ENCODE measurements around the gene TRAPPC12.
"Not testable (repeated sequence)": the region's sequence is repeated elsewhere in the genome, so short reads cannot be mapped to it uniquely, and the experiment has no call there.

TRAPPC12 gene

DNA sequence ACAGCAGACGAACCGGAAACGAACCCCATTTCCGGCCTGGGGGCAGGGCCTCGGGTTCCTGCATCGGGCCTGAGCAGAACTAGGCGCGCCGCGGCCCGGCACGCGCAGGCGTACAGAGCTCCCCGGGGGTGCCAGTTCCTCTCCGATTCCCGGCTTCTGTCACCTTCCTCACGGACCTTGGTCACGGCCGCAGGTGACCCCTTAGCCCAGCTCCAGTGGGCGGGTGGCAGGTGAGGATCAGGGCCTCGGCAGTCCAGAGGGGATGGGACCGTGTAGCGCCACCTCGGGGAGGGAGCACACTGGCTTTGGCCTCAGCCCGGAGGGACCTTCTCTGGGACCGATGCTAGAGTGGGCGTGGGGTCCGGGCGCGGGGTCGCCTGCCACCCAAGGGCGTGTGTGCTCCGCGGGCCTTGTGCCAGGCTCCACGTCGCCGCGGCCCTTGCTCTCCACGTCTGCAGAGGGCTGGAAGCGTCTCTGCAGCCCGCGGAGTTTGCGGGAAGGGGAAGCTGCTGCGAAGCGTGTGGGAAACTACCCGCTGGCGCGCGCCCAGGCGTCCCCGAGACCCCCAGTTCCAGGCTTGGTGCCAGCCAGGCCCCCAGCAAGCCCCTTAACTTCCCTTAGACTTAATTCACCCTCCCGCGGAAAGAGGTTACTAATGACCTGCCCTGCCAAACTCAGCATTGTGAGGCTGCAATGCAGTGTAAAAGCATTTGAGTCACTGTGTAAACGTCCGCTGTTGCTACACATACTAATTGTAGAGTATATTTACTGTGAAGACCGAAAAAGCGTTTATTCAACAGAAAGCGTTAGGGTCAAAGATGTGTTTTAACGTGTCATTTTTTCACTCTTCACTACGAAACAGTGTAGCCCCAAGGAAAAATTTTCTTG, at the start of gene TRAPPC12:
Gene TRAPPC12, plus strand, starts transcription at position 48 of the 888 bp plus-strand sequence. CDS start 7,930 bp downstream, outside the sequence.
- peak; percentile 81 for DNase-seq (ENCODE audit: low spot score)

DNA sequence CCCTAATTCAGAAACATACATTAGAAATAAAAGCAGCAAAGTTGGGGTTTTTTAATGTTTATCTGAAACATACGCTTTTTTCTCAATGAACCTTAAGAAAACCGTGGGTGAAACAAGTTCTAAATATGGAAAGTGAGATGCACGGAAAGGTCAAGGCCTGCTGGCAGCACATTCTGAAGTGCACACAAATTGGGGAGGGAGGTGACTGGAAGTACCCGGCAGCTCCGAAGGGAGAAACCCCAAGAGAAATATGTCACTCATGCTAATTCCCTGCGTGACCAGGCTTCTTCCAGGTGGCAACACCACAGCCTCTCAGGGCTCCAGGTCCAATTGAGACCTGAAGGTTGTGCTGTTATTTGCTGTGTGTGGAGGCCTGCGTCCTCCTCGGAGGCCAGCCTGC, 47.4 kb upstream of the TRAPPC12 start:
- no peak for DNase-seq (ENCODE audit: low spot score)

GRCh38 chr2:3334392-3335345, 44.8 kb upstream of the TRAPPC12 start:
- DNase-seq (ENCODE audit: low spot score) = no peak

DNA sequence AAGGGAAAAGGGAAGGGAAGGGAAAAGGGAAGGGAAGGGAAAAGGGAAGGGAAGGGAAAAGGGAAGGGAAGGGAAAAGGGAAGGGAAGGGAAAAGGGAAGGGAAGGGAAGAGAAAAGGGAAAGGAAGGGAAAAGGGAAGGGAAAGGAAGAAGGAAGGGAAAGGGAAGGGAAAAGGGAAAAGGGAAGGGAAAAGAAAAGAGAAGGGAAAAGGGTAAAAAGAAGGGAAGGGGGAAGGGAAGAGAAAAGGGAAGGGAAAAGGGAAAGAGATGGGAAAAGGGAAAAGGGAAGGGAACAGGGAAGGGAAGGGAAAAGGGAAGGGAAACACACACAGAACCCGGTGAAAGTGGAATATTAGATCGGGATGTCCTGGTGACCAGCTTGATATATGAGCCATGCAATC, 42.6 kb upstream of the TRAPPC12 start:
- DNase-seq (ENCODE audit: low spot score) = no peak

DNA sequence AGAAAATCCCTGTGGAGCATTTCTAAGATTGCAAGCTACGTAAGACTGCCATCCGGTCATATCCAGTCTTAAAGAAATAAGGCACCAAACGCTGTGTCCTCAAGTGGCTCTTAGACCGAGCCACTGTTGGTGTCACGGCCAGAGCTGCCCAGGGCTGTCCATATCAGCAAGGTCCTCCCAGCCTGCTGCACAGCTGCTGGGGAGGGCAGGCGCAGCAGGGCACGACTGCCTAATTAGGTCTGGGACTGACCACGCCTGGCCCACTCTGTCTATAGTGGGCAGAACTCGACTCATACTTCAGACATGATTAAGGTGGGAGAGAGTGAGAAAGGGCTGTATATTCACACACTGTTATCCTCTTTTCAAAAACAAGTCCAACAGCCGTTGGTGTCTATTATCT, 41.2 kb upstream of the TRAPPC12 start:
- no peak for DNase-seq (ENCODE audit: low spot score)

DNA sequence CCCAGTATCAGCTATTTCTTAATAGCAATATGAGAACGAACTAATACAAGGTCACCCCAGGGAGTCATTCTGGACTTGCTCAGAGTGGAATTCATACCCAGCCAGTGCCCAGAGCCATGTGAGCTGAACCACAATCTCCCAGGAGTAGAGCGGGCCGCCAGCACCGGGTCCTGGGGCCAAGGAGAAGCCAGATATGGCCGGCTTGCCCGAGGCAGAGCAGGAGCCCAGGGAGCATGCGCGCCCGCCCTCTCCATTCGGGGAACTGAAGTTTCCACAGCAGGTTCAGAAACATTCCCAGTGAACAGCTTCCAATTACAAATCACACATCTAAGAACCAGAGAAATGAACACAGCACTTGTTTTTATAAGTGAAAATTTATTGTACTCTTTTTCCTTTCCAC, 39.4 kb upstream of the TRAPPC12 start:
- no peak for DNase-seq (ENCODE audit: low spot score)

DNA sequence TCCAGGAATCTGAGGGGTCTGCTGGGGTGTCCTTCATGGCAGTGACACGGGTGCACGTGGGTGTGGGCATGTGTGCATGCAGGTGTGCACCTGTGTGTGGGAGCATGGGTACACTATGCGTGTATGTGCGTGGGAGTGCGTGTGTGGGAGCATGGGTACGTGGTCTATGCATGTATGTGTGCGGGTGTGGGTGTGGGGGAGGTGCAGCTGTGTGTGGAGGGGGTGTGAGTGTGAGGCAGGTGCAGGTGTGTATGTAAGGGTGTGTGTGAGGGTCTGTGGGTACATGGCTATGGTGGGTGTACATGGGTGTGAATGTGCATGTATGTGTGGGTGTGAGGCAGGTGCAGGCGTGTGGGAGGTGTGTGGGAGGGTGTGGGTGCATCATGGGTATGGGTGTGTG, 38.2 kb upstream of the TRAPPC12 start:
- DNase-seq (ENCODE audit: low spot score) = no peak

GRCh38 chr2:3342324-3342723, 37.2 kb upstream of the TRAPPC12 start:
- no peak for DNase-seq (ENCODE audit: low spot score)

DNA sequence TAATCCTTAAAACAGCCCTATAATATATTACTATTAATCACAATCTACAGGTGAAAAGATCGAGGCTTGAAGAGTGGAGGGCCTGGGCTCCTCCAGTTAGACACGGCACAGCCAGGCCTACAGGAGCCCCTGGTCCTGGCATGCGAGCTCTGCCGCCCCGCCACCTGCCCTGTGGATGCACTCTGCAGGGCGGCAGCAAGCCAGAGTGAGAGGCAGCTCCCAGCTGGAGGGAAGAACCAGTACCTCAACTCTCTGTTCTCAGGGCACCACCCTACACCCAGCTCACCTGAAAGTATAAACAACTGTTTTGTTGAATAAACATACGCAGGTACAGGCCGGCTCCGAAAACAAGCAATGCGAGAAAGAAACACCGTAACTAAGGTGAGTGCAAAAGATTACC, 36.5 kb upstream of the TRAPPC12 start:
- no peak for DNase-seq (ENCODE audit: low spot score)

DNA sequence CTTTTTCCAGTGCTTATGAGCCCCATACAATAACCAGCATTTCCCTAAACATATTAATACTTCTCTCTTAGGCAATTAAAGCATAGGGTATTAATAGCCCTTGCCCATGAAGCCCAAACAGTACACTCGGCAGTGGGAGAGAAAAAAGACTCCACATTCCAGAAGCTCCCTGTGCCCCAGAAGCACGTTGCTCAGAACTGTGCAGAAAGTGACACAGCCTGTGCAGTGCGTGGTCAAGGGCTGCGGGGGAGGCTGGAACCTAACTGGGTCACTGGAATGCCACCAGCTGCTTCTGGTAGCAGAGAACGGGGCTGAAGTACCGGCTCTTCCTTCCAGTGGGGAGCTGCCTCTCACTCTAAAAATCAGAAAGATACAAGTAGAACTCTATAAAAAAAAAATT, 34.6 kb upstream of the TRAPPC12 start:
- no peak for DNase-seq (ENCODE audit: low spot score)

DNA sequence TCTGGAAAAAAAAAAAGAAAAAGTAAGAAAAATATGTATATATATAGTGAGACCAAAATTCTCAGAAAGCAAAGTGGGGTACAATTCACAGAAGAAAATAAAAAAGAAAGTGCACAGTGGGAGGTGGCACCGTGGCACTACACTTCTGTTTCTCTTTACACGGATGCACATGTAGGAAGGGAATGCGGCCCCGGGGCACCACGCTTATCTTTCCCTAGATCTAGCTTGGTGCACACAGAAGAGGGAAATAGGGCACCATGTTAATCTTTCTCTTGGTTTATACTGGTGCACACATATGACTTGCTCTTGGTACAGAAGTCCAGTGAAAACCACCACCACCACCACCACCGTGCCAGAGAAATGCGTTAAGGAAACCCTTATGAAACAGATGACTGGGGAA, 33.9 kb upstream of the TRAPPC12 start:
- no peak for DNase-seq (ENCODE audit: low spot score)

- no peak for DNase-seq (ENCODE audit: low spot score)
These were observed 30.7 kb upstream of the TRAPPC12 start for GRCh38 chr2:3348767-3349166.

- no peak for DNase-seq (ENCODE audit: low spot score)
These were observed 30.2 kb upstream of the TRAPPC12 start for GRCh38 chr2:3349211-3349693.

DNA sequence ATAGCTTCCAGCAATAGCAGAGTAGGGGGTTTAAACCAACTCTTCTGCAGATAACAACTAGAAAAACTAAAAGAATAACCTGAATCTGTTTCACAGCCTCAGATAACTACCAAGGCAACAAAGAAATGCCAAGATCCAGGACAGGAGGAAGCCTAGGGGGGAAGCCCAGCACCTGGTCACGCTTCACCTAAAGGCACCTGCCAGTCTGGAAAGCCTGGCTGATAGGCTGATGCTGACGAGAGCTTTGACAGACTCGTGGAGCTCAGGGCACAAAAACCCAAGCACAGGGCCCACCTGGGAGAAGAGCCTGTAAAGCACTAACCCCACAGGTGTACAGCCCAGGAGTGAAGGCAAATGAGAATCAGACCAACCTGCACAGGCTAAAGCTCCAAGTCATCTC, 24.5 kb upstream of the TRAPPC12 start:
- no peak for DNase-seq (ENCODE audit: low spot score)

DNA sequence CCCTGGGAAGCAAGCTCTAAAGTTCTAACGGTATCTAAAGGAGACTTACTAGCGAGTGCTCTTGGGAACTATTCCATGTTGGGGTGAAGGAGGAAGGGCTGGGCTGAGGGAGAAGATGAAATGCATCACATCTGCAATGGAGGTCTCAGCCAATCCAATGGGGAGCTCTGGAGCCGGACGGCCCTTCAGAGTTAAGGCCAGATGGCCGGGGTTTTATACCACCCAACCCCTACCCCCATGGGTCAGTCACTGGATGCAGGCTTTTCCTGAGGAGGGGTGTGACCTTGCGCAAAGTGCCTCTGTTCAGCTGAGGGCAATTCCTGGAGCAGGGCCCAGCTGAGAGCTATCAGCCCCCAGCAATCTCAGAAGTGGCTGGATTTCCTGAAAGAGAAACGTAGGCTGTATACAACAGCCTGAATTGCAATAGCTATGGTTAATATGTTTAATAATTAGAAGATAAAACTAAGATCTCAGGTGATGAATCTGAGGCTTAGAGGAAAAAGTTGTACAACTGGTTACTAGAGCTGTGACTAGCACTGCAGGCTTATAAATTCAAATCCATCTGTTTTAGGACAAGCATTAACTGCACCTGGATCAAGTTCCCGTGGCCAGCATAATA, 23.4 kb upstream of the TRAPPC12 start:
- DNase-seq (ENCODE audit: low spot score) = no peak

- DNase-seq (ENCODE audit: low spot score) = no peak
These were observed 22.7 kb upstream of the TRAPPC12 start for GRCh38 chr2:3356799-3357198.

GRCh38 chr2:3357446-3357845, 22.0 kb upstream of the TRAPPC12 start:
- DNase-seq (ENCODE audit: low spot score) = not testable (repeated sequence)

GRCh38 chr2:3357926-3358325, 21.6 kb upstream of the TRAPPC12 start:
- no peak for DNase-seq (ENCODE audit: low spot score)

- no peak for DNase-seq (ENCODE audit: low spot score)
These were observed 17.7 kb upstream of the TRAPPC12 start for GRCh38 chr2:3361518-3362389.

- no peak for DNase-seq (ENCODE audit: low spot score)
These were observed 14.3 kb upstream of the TRAPPC12 start for GRCh38 chr2:3365219-3365618.

GRCh38 chr2:3368261-3368722, 11.2 kb upstream of the TRAPPC12 start:
- no peak for DNase-seq (ENCODE audit: low spot score)
